Thyroid gland (tissue), 4 donors: ENCODE measurements around the gene PTPRU.

Experiments used
- POLR2A ChIP-seq, 2 donors: fragments of 450-650 bp; IDR thresholded peaks; one replicate each; pipeline ENCODE4 v1.6.1; 2017; ENCODE audit warnings: antibody characterized with exemption in 2 of 2, mild to moderate bottlenecking in 2 of 2, moderate library complexity in 1 of 2
- TF ChIP-seq, protein P1 (sequence below), 6 experiments: fragments of 200-600 bp in 3 of 6; fragments of 450-650 bp in 3 of 6; sonication (generic) in 3 of 6; IDR thresholded peaks; one replicate each; pipeline ENCODE4 v1.5.1; 2016 to 2019; ENCODE audit warnings: antibody characterized with exemption in 6 of 6, mild to moderate bottlenecking in 2 of 6, inconsistent platforms in 1 of 6, moderate library complexity in 1 of 6

DNA sequence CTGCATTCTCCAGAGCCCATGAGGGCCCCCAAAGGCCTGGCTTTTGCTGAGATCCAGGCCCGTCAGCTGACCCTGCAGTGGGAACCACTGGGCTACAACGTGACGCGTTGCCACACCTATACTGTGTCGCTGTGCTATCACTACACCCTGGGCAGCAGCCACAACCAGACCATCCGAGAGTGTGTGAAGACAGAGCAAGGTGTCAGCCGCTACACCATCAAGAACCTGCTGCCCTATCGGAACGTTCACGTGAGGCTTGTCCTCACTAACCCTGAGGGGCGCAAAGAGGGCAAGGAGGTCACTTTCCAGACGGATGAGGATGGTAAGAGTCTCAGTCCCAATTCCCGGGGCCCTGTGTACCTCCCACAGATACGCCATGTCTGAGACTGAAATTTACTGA is 39.1 kb downstream of the PTPRU start:
- TF ChIP-seq, protein P1, sequence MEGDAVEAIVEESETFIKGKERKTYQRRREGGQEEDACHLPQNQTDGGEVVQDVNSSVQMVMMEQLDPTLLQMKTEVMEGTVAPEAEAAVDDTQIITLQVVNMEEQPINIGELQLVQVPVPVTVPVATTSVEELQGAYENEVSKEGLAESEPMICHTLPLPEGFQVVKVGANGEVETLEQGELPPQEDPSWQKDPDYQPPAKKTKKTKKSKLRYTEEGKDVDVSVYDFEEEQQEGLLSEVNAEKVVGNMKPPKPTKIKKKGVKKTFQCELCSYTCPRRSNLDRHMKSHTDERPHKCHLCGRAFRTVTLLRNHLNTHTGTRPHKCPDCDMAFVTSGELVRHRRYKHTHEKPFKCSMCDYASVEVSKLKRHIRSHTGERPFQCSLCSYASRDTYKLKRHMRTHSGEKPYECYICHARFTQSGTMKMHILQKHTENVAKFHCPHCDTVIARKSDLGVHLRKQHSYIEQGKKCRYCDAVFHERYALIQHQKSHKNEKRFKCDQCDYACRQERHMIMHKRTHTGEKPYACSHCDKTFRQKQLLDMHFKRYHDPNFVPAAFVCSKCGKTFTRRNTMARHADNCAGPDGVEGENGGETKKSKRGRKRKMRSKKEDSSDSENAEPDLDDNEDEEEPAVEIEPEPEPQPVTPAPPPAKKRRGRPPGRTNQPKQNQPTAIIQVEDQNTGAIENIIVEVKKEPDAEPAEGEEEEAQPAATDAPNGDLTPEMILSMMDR (IDR thresholded peaks at IDR 0.05): no peak
- no peak for TF ChIP-seq POLR2A (IDR thresholded peaks at IDR 0.05)
